ENCODE results near the gene THSD7B. TPM values are rescaled to one million over a fixed set of nuclear protein-coding genes. Genes with fewer than 3 reads are reported as not detected.

The THSD7B gene
- total RNA-seq, 1 donor from 2014 or later = not detected

DNA sequence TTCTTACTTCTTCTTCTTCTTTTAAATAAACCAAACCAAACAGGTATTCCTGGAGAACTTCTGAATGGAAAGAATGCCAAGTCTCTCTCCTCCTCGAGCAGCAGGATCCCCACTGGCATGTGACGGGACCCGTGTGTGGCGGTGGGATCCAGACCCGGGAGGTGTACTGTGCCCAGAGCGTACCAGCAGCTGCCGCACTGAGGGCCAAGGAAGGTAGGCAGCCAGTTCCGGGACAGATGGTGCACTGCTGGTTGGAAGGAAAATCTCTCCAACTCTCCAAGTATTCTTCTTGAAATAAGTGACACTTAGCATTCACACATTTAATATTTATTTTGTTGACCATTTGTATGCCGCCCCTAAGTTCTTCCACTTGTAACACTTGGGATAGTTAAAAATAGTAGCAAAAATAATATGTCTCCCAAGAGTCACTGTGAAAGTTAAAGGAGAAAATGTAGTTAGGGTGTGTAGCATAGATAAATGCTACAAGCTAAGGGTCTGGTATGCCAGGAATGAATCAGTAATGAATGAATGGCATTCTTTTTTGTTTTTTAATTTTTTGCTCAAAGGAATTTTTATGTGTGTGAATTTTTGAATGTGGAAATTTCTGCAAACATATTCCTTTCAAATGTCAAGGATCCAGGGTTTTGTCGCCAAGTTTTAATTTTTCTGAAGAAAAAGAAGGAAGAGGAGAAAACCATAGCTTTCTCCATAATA is 349.9 kb downstream of the THSD7B start:
- H3K4me3 Mint-ChIP-seq = no peak overlapping the region
- no peaks in the 10 kb centered on the region for H3K27me3 Mint-ChIP-seq
- CTCF ChIA-PET = no interaction called here
- H3K4me1 Mint-ChIP-seq = no peaks in the 10 kb centered on the region
- POLR2A ChIA-PET = no interaction called here
- ATAC-seq (ENCODE audit: low read depth) (no peak), DNase-seq (no peak)
- intact Hi-C loops (cut with micrococcal nuclease) = no loop called here
- H3K36me3 Mint-ChIP-seq (ENCODE audit: low read depth) = no peaks in the 10 kb centered on the region
- TF ChIP-seq CTCF (IDR thresholded peaks at IDR 0.05) = no peak
- no peak overlapping the region for H3K27ac Mint-ChIP-seq
- no peaks in the 10 kb centered on the region for H3K9me3 Mint-ChIP-seq

GRCh38 chr2:137115795-137116089 is 350.4 kb downstream of the THSD7B start:
- Mint-ChIP-seq H3K27ac (no peak overlapping the region), H3K9me3 (no peaks in the 10 kb centered on the region), H3K4me3 (no peak overlapping the region), H3K36me3 (ENCODE audit: low read depth) (no peaks in the 10 kb centered on the region), H3K27me3 (no peaks in the 10 kb centered on the region), H3K4me1 (no peaks in the 10 kb centered on the region)
- ChIA-PET CTCF (no interaction called here), POLR2A (no interaction called here)
- no peak for DNase-seq
- TF ChIP-seq CTCF (IDR thresholded peaks at IDR 0.05) = no peak
- ATAC-seq (ENCODE audit: low read depth) = no peak
- intact Hi-C loops (cut with micrococcal nuclease) = no loop called here

DNA sequence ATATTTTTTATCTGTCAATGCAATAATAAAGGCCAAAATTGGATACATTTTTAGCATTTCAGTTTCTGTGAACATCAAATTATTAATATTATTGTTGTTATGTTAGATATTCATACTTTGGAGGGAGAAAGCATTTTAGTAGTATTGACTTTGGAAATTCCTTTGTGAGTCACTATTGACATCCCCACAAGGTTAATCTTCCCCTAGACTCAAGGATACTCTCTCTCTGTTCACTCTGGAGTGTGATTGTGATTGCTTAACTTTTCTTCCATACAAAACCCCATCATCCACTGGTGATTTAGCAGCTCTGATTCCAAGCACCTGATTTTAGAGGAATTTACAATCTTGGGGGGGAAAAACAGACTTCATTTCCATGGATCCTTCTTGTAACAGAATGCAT is 352.0 kb downstream of the THSD7B start:
- H3K36me3 Mint-ChIP-seq (ENCODE audit: low read depth) = no peaks in the 10 kb centered on the region
- no peaks in the 10 kb centered on the region for H3K9me3 Mint-ChIP-seq
- no peaks in the 10 kb centered on the region for H3K27me3 Mint-ChIP-seq
- H3K4me3 Mint-ChIP-seq = no peak overlapping the region
- H3K27ac Mint-ChIP-seq = no peak overlapping the region
- CTCF ChIA-PET = no interaction called here
- POLR2A ChIA-PET = no interaction called here
- no peak for TF ChIP-seq CTCF (IDR thresholded peaks at IDR 0.05)
- no peak for DNase-seq
- ATAC-seq (ENCODE audit: low read depth) = no peak
- no peaks in the 10 kb centered on the region for H3K4me1 Mint-ChIP-seq
- intact Hi-C loops (cut with micrococcal nuclease) = no loop called here

- intact Hi-C loops (cut with micrococcal nuclease) = no loop called here
- no peak for ATAC-seq (ENCODE audit: low read depth)
These were observed 352.8 kb downstream of the THSD7B start for GRCh38 chr2:137118140-137118539.

DNA sequence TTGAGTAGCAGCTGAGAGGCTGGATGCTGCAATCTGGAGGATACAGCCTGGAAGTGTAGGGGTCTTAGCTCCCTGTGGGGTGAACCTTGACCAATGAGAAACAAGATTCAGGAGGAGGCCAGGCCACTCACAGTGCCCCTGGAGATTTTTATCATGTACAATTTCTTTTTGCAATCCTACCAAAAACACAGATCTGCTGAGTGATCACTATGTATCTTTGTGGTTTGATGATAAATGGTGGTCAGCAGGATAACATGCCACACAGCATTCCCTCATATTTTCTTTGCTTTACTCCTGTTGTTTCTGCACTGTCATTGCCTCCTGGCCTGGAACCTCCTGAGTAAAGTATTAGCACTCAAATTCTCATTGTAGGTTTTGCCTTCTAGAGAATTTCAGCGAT is 357.9 kb downstream of the THSD7B start:
- CTCF ChIA-PET = no interaction called here
- TF ChIP-seq CTCF (IDR thresholded peaks at IDR 0.05) = no peak

More at GRCh38 chr2:137118140-137118539, 352.8 kb downstream of the THSD7B start:
- no peaks in the 10 kb centered on the region for H3K27me3 Mint-ChIP-seq
- H3K4me1 Mint-ChIP-seq = no peaks in the 10 kb centered on the region
- H3K27ac Mint-ChIP-seq = no peak overlapping the region
- H3K9me3 Mint-ChIP-seq = no peaks in the 10 kb centered on the region
- no peak for DNase-seq
- H3K36me3 Mint-ChIP-seq (ENCODE audit: low read depth) = no peaks in the 10 kb centered on the region
- H3K4me3 Mint-ChIP-seq = no peak overlapping the region
- no peak for TF ChIP-seq CTCF (IDR thresholded peaks at IDR 0.05)
- CTCF ChIA-PET = no interaction called here
- POLR2A ChIA-PET = no interaction called here

More for the DNA sequence above, 357.9 kb downstream of the THSD7B start:
- DNase-seq = no peak
- intact Hi-C loops (cut with micrococcal nuclease) = no loop called here
- POLR2A ChIA-PET = no interaction called here
- Mint-ChIP-seq H3K36me3 (ENCODE audit: low read depth) (no peaks in the 10 kb centered on the region), H3K4me3 (no peak overlapping the region), H3K4me1 (no peaks in the 10 kb centered on the region), H3K27ac (no peak overlapping the region), H3K27me3 (no peaks in the 10 kb centered on the region), H3K9me3 (no peaks in the 10 kb centered on the region)
- ATAC-seq (ENCODE audit: low read depth) = no peak
